ENCODE data around the gene SUV39H2. TPM values are rescaled to one million over a fixed set of nuclear protein-coding genes. Genes with fewer than 3 reads are reported as not detected.

SUV39H2 gene
- total RNA-seq, 1 donor from 2014 or later = 8.1 TPM

GRCh38 chr10:14843327-14843988, 35.2 kb upstream of the SUV39H2 start:
- peaks cover 13% of the 10 kb centered on the region for H3K4me1 Mint-ChIP-seq
- H3K9me3 Mint-ChIP-seq = no peaks in the 10 kb centered on the region
- POLR2A ChIA-PET = interaction anchor here (0.6 kb wide), 1 partner anchor 20 kb away, joined by 4 read pairs; no protein-coding TSS in a partner anchor
- TF ChIP-seq, protein P1, sequence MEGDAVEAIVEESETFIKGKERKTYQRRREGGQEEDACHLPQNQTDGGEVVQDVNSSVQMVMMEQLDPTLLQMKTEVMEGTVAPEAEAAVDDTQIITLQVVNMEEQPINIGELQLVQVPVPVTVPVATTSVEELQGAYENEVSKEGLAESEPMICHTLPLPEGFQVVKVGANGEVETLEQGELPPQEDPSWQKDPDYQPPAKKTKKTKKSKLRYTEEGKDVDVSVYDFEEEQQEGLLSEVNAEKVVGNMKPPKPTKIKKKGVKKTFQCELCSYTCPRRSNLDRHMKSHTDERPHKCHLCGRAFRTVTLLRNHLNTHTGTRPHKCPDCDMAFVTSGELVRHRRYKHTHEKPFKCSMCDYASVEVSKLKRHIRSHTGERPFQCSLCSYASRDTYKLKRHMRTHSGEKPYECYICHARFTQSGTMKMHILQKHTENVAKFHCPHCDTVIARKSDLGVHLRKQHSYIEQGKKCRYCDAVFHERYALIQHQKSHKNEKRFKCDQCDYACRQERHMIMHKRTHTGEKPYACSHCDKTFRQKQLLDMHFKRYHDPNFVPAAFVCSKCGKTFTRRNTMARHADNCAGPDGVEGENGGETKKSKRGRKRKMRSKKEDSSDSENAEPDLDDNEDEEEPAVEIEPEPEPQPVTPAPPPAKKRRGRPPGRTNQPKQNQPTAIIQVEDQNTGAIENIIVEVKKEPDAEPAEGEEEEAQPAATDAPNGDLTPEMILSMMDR (IDR thresholded peaks at IDR 0.05) = no peak
- ATAC-seq (ENCODE audit: low read depth) (no peak), DNase-seq (no peak)
- H3K27me3 Mint-ChIP-seq = no peaks in the 10 kb centered on the region
- no peak overlapping the region for H3K27ac Mint-ChIP-seq
- intact Hi-C loops (cut with micrococcal nuclease) = no loop called here
- CTCF ChIA-PET = no interaction called here
- peaks cover 67% of the 10 kb centered on the region for H3K36me3 Mint-ChIP-seq (ENCODE audit: low read depth)
- no peak overlapping the region for H3K4me3 Mint-ChIP-seq

DNA sequence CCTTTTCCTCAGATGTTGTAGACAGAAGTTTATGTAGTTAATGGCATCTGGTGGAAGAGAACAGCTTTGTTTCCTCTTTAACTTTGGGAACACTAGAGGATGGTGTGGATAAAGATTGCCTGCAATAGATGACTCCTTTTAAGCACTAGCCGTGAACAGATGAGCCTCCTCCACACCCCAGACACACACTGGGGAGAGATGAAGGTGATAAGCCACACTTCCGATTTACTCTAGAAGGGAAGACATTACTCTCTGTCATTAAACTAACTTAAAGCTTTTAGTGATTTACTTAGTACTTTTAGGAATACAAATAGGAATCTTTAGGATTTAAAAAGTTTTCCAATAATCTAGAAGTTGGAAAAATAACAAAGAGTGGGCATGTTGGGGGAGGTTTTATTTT, 33.7 kb upstream of the SUV39H2 start:
- TF ChIP-seq, protein P1 (IDR thresholded peaks at IDR 0.05) = no peak
- intact Hi-C loops (cut with micrococcal nuclease) = no loop called here
- no peak for ATAC-seq (ENCODE audit: low read depth)
- peaks cover 3% of the 10 kb centered on the region for H3K4me1 Mint-ChIP-seq
- H3K27ac Mint-ChIP-seq = no peak overlapping the region
- H3K36me3 Mint-ChIP-seq (ENCODE audit: low read depth) = peaks cover 73% of the 10 kb centered on the region
- CTCF ChIA-PET = no interaction called here
- POLR2A ChIA-PET = no interaction called here
- DNase-seq = no peak
- no peak overlapping the region for H3K4me3 Mint-ChIP-seq
- no peaks in the 10 kb centered on the region for H3K27me3 Mint-ChIP-seq
- no peaks in the 10 kb centered on the region for H3K9me3 Mint-ChIP-seq

- TF ChIP-seq, protein P1 (IDR thresholded peaks at IDR 0.05) = no peak
- DNase-seq = no peak
- H3K4me1 Mint-ChIP-seq = no peaks in the 10 kb centered on the region
- no peak for ATAC-seq (ENCODE audit: low read depth)
- H3K36me3 Mint-ChIP-seq (ENCODE audit: low read depth) = peaks cover 57% of the 10 kb centered on the region
- intact Hi-C loops (cut with micrococcal nuclease) = no loop called here
- no peak overlapping the region for H3K27ac Mint-ChIP-seq
- POLR2A ChIA-PET = no interaction called here
- H3K27me3 Mint-ChIP-seq = no peaks in the 10 kb centered on the region
- no peaks in the 10 kb centered on the region for H3K9me3 Mint-ChIP-seq
- CTCF ChIA-PET = no interaction called here
- no peak overlapping the region for H3K4me3 Mint-ChIP-seq
These were observed 26.4 kb upstream of the SUV39H2 start for GRCh38 chr10:14852236-14852635.

DNA sequence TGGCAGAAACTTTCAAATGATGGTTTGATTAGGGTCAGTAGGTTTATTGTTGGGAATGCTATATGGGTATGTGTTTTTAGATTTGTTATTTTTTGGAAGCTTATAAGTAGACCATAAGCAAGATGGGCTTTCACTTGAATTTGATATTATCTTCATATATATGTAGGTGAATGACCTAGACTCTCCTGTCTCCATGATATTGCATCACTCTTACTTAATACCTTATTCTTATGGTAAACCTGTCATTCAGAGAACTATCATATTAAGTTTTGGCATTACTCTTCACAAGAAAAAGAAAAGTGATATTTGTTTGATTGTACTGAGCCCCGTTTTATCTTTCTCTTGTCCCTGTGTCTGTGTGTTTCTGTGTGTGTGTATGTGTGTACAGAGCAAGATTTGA, 23.2 kb upstream of the SUV39H2 start:
- intact Hi-C loops (cut with micrococcal nuclease) = no loop called here
- TF ChIP-seq, protein P1 (IDR thresholded peaks at IDR 0.05) = no peak
- Mint-ChIP-seq H3K4me1 (no peaks in the 10 kb centered on the region), H3K4me3 (no peak overlapping the region), H3K27ac (no peak overlapping the region), H3K27me3 (no peaks in the 10 kb centered on the region), H3K9me3 (no peaks in the 10 kb centered on the region), H3K36me3 (ENCODE audit: low read depth) (peaks cover 65% of the 10 kb centered on the region)
- ATAC-seq (ENCODE audit: low read depth) (no peak), DNase-seq (no peak)
- POLR2A ChIA-PET = no interaction called here
- CTCF ChIA-PET = no interaction called here

DNA sequence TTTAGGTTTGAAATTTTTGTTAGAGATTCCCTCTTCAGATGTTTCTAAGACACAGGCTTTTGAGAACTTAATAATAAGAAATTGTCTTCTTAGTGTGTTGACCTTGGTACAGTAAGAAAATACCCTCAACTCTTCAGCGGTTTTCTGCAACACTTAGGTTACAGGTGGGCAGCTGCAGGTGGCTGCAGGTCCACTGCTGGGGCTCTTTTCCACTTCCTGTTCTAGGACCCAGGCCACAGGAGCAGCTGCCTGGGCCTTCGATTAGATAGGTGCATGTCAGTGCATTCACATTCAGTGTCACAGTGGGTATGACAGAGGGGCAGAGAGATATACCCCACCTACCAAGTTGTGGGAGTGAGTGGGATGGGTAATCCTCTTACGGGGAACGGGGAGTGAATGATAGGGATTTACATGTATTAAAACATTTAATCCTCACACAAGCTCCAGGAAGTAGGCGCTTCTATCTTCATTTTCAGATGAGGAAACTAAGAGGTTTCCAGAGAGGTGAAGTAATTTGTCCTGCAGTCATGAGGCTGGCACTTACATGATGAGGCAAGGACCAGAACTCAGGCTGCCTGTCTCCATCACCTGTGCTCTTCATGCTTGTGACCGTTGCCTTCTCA, 20.2 kb upstream of the SUV39H2 start:
- DNase-seq (no peak), ATAC-seq (ENCODE audit: low read depth) (no peak)
- no peaks in the 10 kb centered on the region for H3K27me3 Mint-ChIP-seq
- H3K4me1 Mint-ChIP-seq = no peaks in the 10 kb centered on the region
- no peak overlapping the region for H3K27ac Mint-ChIP-seq
- H3K36me3 Mint-ChIP-seq (ENCODE audit: low read depth) = peaks cover 54% of the 10 kb centered on the region
- intact Hi-C loops (cut with micrococcal nuclease) = no loop called here
- ChIA-PET CTCF (no interaction called here), POLR2A (no interaction called here)
- no peak overlapping the region for H3K4me3 Mint-ChIP-seq
- TF ChIP-seq, protein P1 (IDR thresholded peaks at IDR 0.05) = no peak
- no peaks in the 10 kb centered on the region for H3K9me3 Mint-ChIP-seq

All from activated B cell treated with CpG ODN at 0.5 μM for 24 hours (primary cell).